Glomerular visceral epithelial cell (primary cell): ENCODE measurements around the gene DAAM1.

Experiments used
- DNase-seq: peaks from one replicate; pipeline ENCODE4 v3.0.0-alpha.2; 2016; ENCODE audit errors: extremely low spot score

DAAM1 gene

DNA sequence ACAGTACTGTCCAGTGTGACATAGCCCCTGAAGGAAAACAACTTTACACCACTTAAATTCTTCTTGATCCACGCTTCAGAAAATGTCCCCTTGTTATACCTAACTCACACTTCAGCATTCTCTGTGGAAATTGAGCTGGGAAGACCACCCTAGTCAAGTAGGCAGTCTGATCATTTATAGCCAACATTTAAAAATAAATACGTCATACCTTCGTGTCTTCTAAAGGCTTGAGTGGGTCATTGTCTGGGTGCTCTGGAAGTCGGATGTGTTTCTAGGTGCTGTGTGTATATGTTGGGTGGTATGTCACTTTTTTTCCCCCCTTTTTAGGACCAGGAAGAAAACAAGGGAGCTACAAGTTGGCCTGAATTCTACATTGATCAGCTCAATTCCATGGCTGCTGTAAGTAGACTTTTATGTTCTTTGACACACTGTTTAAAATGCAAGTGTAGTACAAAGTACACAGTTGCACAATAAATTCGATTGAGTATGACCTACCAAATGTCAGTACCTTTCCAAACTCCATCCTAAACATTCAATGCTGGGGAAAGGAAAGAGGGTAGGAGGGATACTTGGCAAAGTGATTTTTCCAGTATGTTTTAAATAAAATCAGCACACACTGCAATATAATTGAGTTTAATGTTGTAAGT is 126.6 kb downstream of the DAAM1 start:
- DNase-seq = no peak

DNA sequence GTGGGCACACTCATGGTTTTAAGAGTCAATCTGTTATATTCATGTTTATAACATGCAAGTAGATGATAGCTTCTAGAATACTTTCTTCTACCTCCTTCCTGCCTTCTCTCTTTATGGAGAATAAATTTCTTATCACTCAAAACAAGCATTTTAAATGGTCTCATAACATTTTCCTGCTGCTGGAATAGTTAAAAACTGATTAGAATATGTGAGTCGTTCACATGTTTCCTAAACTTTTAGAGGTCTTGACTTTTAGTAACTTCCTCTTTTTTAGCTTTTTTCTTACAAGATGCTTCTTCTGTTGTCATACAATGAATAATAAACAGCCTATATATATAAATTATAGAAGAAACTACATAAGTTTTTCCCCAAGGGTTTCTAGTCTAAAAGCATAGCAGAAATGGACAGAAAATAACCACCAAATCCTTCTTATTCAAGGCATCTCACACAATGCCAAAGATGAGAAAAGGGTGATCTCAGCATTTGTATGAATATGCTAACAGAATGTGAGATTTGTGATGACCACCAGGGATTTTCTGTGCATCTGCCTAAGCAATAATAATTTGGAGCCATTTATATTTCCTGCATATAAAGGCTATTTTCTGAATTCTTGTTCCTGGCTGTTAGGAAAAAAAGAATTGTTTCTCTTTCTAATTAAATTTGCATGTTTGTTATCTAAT is 127.8 kb downstream of the DAAM1 start:
- DNase-seq = no peak

DNA sequence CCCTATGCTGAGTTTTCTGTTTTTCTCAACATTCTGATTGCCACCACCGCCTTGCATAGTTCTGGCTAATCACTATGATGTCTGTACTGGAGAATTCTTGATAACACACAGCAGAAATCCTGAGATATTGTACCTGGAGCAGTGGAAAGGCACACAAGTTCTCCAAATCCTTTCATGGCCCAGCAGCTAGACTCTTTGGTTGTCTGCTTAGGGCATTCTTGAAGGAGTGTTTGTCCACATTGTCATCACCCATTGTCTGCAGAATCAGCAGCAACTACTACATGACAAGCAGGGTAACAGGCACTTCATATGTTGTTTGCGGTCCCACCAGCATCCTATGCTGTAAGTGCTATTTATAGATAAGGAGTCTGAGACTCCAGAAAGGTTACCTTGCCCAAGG is 128.9 kb downstream of the DAAM1 start:
- DNase-seq = no peak

- DNase-seq = no peak
Observed at GRCh38 chr14:59317798-59318505, 129.5 kb downstream of the DAAM1 start.

DNA sequence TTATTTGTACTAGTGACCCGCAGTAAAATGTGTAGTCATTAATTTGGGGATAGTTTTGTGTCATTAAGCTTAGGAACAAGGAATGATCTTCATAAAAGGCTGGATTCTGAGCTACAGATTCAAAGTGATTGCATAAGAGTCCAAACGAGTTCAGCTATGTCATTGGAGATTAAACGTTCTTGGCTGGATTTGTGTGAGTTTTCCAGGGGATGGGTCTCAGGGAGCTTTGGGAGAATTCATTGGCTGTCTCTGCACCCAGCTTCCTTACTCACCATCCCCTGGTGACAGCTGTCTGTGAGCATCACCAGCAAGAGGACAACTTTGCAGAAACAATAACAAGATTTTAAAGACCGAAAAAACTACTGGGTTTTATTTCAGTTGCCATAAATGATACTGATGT is 130.4 kb downstream of the DAAM1 start:
- DNase-seq = no peak

GRCh38 chr14:59320361-59320760 is 131.9 kb downstream of the DAAM1 start:
- DNase-seq = no peak

GRCh38 chr14:59320763-59321625 is 132.5 kb downstream of the DAAM1 start:
- peak; percentile 28 for DNase-seq

GRCh38 chr14:59321626-59321949 is 133.1 kb downstream of the DAAM1 start:
- DNase-seq = no peak

DNA sequence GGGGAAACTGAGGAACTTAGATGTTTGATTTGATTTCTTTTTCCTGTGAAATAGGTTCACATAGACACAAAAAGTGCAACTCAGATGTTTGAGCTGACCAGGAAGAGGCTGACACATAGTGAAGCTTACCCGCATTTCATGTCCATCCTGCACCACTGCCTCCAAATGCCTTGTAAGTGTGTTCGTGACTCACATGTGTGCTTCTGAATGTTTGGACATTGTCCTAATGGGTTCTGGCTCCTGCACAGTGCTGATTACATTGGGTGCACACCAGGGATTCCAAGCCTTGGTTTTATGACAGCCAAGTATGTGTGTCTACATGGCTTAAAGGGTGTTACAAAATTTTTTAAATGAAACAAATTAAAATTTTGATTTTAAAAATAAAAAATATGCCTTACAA is 137.4 kb downstream of the DAAM1 start:
- no peak for DNase-seq

GRCh38 chr14:59328454-59328853 is 140.0 kb downstream of the DAAM1 start:
- no peak for DNase-seq

GRCh38 chr14:59330455-59330854 is 142.0 kb downstream of the DAAM1 start:
- DNase-seq = no peak

DNA sequence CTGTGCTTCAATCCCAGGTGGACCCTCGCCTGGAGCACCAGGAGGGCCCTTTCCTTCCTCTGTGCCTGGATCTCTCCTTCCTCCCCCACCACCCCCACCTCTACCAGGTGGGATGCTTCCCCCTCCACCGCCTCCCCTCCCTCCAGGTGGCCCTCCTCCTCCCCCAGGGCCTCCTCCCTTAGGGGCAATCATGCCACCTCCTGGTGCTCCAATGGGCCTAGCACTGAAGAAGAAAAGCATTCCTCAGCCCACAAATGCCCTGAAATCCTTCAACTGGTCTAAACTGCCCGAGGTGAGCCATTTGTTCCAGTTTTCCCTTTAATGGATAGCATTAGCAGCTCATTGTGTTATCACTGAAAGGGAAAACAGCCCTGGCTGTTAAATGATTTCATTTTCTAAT is 142.8 kb downstream of the DAAM1 start:
- DNase-seq = no peak

GRCh38 chr14:59332727-59333126 is 144.3 kb downstream of the DAAM1 start:
- DNase-seq = peak; percentile 26

- DNase-seq = no peak
Observed at GRCh38 chr14:59333235-59333634, 144.8 kb downstream of the DAAM1 start.

DNA sequence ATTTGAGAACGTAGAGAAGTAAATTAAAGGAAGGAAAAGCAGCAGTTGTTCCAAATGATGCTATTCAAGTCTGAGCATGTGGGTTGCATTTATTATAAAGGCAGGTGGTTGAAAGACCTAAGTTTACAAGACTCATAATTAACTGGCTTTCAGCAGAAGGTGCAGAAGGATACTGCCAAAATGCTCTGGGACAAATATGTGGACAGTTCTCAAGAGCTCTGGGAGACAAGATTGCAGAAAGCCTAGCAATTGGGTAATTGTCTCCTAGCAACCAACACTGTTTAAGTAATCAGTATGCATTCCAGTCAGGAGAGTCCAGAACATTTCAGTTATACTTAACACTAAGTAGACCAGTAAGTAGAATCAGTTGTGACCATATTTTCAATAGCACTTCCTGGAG is 145.2 kb downstream of the DAAM1 start:
- DNase-seq = peak; percentile 30

DNA sequence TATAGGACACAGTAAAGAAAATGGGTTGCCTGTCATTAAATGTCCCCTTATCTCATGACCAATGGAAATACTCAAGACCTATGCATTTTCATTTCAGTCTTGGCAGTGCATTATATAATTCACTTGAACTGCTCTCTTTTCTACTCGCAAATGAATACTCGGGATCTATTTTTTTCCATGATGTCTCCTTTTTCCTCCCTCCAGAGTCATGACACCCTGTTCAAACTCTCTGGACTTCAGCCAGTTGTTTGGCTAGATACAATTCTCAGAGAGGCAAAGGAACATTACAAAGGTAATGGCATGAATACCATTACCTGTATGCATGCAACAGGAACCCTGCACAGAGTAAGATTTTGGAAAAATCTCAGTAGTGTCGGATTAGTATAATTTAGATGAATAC is 145.8 kb downstream of the DAAM1 start:
- DNase-seq = no peak

DNA sequence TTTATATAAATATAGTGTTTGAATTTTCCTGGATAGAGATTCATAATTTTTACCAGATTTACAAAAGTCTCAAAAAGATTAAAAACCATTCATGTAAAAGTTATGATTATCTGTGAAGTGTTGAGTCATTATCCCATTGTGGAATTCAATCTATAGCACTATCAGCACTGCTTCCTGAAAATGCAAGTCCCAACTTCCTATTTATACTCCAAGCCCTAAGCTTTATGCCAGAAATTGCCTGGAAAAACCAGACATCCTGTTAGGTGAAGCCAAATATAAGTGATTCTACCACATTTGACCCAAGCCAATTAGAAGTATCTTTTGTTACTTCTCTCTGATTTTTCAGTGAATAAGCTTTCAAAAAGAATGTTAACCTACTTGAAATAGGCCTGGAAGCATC is 147.6 kb downstream of the DAAM1 start:
- DNase-seq = no peak

GRCh38 chr14:59336706-59337105 is 148.2 kb downstream of the DAAM1 start:
- no peak for DNase-seq

- DNase-seq = no peak
Observed at GRCh38 chr14:59337141-59337611, 148.7 kb downstream of the DAAM1 start.

DNA sequence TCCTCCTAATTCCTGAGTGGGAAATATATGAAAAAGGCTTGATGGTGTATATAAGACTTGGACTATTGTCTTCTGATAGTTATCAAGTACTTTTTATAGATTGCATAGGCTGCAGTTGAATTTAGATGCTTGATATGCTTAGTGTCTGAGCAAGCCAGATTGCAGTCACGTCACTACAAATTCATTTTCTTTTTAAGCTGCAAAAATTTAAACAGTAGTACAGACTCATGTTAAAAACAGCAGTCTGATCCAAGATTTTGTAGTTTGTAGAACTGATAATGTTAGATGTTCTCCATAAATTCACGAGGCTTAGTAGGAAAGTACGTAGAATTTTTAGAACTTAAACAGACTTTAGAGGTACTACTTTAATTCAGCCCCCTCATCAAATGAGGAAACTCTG is 150.3 kb downstream of the DAAM1 start:
- no peak for DNase-seq

GRCh38 chr14:59339524-59340330 is 151.3 kb downstream of the DAAM1 start:
- DNase-seq = no peak
